ENCODE results near the gene ATP10A.
"Not testable (repeated sequence)": the region's sequence is repeated elsewhere in the genome, so short reads cannot be mapped to it uniquely, and the experiment has no call there.

Gene ATP10A

DNA sequence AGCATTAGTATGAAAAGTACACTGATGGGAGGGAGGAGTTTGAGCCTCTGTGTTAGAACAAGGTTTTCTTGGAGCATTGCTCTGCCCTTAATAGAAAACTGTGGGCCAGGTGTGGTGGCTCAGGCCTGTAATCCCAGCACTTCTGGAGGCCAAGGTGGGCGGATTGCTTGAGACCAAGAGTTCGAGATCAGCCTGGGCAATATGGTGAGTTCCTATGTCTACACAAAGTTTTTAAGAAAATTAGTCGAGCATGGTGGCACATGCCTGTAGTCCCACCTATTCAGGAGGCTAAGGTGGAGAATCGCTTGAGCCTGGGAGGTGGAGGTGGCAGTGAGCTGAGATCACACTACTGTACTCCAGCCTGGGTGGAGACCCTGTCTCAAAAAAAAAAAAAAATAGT, 103.7 kb downstream of the ATP10A start:
- no peak for DNase-seq (ENCODE audit: low read depth)
- no peak overlapping the region for H3K4me3 ChIP-seq (ENCODE audit: low read length)
- TF ChIP-seq, protein P1, sequence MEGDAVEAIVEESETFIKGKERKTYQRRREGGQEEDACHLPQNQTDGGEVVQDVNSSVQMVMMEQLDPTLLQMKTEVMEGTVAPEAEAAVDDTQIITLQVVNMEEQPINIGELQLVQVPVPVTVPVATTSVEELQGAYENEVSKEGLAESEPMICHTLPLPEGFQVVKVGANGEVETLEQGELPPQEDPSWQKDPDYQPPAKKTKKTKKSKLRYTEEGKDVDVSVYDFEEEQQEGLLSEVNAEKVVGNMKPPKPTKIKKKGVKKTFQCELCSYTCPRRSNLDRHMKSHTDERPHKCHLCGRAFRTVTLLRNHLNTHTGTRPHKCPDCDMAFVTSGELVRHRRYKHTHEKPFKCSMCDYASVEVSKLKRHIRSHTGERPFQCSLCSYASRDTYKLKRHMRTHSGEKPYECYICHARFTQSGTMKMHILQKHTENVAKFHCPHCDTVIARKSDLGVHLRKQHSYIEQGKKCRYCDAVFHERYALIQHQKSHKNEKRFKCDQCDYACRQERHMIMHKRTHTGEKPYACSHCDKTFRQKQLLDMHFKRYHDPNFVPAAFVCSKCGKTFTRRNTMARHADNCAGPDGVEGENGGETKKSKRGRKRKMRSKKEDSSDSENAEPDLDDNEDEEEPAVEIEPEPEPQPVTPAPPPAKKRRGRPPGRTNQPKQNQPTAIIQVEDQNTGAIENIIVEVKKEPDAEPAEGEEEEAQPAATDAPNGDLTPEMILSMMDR (conservative IDR thresholded peaks at IDR 0.05; ENCODE audit: low read length), result no peak

DNA sequence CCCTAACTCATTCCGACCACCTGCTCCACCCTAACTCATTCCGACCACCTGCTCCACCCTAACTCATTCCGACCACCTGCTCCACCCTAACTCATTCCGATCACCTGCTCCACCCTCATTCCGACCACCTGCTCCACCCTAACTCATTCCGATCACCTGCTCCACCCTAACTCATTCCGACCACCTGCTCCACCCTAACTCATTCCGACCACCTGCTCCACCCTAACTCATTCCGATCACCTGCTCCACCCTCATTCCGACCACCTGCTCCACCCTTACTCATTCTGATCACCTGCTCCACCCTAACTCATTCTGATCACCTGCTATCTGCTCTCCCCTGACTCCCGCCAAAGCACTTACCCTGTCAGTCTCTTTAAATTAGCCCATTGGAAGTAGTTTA, 104.5 kb downstream of the ATP10A start:
- DNase-seq (ENCODE audit: low read depth), result not testable (repeated sequence)

DNA sequence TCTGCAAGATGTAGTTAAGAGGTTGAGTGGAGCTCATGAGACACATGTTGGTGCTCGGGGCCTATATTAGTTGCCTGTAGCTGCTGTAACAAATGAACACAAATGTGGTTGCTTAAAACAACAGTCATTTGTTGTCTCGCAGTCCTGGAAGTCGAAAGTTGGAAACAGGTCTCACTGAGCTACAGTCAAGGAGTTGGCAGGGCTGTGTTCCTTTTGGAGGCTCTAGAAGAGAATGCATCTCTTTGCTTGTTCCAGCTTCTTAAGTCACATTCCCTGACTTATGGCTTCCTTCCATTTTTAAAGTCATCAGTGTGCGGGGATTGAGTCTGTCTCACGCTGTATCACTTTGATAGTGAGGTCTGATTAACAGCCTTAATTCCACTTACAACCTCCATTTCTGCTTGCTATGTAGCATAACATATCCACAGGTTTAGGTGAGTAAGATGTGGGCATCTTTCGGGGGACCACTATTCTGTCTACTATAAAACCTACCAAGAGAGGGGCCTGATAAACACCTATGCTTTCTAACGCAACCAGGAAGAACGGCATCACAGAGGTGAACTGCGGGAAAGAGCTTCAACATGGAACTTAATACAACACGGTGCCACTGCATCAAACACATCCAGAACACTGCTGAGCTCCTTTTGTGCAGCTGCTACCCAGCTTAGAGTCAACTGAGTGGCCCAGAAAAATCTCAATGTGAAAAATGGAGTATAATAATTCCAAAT, 119.4 kb downstream of the ATP10A start:
- peak; percentile 17 for DNase-seq (ENCODE audit: low read depth)
- H3K4me3 ChIP-seq (ENCODE audit: low read length), result no peak overlapping the region
- TF ChIP-seq, protein P1 (conservative IDR thresholded peaks at IDR 0.05; ENCODE audit: low read length), result no peak

More for the DNA sequence above, 104.5 kb downstream of the ATP10A start:
- not testable (repeated sequence) for H3K4me3 ChIP-seq (ENCODE audit: low read length)

DNA sequence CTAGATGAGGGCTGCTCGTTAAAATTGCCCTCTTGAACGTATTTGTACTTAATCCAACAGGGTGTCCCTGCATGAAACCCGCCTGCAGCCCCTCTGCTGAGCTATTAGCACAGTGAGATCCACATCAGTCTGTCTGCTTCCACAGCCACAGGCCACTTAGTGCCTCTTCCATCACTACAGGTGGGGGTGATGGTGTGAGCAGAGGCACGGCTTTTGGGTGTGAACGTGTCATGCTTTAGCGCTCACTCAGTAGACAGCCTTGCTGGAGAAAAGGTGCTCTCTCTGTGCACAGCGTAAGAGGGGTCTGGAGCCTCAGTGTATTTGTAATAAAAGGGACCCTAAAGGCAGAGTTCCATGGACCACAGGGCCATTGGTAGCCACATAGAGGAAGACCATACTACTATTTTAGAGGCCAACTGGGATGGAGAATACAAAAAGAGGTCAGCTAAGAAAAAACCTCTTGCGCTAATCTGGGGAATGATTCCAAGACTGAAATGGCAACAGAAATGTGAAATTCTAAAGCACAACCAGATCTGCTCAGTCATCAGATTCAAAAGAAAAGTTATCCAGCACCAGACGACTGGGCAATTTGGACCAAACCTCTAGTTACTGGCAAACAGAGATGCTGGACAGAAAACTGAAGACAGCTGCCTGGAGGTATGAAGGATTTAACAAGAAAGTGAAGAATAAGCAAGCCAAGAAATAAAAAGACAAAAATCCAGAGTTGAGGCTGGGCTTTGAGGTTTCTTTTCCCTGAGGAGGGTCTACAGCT, 120.2 kb downstream of the ATP10A start:
- TF ChIP-seq, protein P1 (conservative IDR thresholded peaks at IDR 0.05; ENCODE audit: low read length), result no peak
- H3K4me3 ChIP-seq (ENCODE audit: low read length), result no peak overlapping the region
- DNase-seq (ENCODE audit: low read depth), result peak; percentile 15

DNA sequence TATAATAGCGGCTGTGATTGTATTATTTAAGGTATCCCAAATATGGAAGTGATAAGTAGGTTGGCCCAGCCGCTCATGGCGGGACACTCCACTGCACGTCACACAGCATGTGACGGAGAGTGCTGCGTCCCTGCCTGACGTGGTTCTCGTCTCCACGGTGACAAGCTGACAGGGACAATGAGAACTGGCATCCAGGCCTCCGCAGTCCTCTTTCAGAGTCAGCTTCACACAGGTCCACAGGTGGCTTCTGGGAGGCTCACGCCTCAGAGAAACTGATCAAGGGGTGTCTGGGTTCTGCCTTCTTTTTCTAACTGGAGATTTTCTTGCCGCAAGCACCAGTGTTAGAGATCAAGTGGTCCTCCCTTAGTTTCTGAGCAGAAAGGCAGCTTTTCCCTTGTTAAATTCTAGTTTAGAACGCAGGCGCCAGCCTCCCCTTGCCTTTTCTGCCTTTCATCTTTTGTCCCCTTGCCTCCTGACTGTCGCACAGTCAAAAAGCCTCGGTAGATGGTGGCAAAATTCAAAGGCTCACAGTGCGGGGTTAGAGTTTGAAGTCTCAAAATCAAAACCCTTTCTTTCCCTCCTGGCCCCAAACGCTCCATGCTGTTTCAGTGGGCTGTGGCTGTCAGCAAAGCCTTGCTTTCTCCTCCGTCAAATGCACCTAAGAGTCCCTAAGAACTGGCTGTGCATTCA, 120.9 kb downstream of the ATP10A start:
- no peak for DNase-seq (ENCODE audit: low read depth)
- no peak overlapping the region for H3K4me3 ChIP-seq (ENCODE audit: low read length)
- TF ChIP-seq, protein P1 (conservative IDR thresholded peaks at IDR 0.05; ENCODE audit: low read length), result no peak

DNA sequence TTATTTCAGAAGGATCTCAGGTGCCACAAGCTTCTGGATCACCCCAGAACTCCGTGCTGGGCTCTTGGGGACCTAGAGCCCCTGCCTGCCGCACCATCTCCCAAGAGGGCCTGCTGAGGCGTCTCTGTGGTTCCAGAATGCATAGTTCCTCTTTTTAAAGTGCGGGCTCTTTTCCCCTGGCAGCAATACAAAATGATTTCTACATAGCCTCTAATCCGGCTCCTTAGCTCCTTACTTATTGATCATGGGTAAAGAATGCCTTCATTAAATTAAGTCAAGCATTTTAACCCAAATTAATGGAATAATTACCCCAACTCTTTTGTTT, 121.9 kb downstream of the ATP10A start:
- TF ChIP-seq, protein P1 (conservative IDR thresholded peaks at IDR 0.05; ENCODE audit: low read length), result no peak
- H3K4me3 ChIP-seq (ENCODE audit: low read length), result no peak overlapping the region

DNA sequence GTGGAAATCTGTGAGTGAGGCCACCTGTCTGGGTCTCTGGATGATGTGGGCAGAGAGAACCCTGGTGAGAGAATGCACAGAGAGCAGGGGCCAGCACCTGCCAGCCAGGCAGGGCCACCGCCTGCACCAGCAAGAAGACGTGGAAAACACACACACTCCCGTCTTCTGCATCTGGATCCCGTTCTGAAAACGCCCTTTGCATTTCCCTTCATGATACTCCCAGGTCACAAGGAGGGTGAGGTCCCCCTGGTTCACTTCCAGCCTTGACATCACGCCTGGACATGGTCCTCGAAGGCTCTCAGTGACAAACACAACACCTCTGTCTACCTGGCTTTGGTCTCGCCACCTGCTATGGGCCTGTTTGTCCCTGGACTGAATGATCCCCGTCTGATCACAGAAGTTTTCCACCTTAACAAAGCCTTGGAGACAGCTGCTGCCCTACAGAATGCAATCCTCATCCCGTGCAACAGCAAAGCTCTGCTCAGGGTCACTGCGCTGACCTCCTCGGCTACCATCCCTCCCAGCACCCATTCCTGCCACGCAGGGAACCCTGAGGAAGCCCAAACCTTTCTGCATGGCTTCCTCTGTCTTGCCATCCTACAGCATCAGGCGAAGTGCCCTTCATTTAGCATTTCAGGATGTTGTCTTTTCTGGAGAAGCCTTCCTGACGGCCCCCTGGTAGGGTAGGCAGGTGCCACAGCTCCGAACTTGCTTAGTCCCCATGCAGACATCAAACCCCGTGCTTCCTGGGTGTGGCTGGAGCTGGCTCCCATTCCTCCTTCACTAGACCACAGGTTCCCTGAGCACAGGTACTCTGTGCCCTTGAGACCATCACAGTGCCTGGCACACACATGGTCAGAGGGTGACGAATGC, 122.5 kb downstream of the ATP10A start:
- no peak for DNase-seq (ENCODE audit: low read depth)
- H3K4me3 ChIP-seq (ENCODE audit: low read length), result no peak overlapping the region
- TF ChIP-seq, protein P1 (conservative IDR thresholded peaks at IDR 0.05; ENCODE audit: low read length), result no peak

More for the DNA sequence above, 121.9 kb downstream of the ATP10A start:
- DNase-seq (ENCODE audit: low read depth), result no peak

Measured in AG10803 (cell line).